ENCODE data around the gene FRMD4A.
"Not testable (repeated sequence)": the region's sequence is repeated elsewhere in the genome, so short reads cannot be mapped to it uniquely, and the experiment has no call there.

Gene FRMD4A

DNA sequence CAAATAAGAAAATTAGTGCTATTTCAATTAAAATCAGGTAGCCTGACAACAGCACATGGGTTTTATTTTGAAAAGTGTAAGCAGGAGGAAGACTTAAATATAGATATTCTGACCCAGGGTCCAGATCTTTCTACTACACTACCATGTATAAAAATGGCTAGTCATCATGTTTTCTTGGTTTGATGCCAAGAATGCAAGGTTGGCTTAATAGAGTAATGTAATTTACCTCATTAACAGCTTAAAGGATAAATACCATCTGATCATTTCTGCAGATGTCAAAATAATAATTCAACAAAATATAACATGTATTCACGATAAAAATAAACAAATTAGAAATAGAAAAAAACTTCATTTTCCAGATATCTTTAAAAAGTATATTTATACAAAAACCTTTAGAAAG is 39.4 kb downstream of the FRMD4A start:
- no peak for DNase-seq

DNA sequence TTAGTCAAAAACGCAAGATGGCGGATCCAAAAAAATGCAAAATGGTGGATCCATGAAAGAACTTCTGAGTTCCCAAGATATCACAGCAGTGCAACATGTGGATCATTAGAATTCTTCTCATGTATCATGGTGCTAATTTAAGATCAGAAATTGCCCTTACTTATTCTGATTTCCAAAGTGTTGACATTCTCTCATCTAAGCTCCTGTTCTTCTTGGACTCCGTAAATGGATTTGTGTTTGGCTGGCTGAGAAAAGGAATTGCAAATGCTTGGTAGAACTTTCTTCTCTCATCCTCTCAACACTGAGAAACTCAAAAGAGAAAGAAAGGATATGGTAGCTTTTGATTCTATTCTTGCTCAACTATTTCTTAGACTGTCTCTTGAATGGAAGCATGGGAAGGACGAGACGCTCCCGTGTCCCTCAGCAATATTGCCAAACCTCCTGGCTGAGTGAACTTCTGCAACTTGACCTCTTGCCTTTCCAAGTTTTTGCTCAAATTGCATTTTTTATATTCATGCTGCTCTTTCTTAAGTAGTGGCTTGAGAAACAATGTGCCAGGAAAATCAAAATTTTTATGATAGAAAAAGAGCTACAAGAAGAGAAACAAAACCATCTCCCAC is 44.7 kb downstream of the FRMD4A start:
- DNase-seq = no peak

DNA sequence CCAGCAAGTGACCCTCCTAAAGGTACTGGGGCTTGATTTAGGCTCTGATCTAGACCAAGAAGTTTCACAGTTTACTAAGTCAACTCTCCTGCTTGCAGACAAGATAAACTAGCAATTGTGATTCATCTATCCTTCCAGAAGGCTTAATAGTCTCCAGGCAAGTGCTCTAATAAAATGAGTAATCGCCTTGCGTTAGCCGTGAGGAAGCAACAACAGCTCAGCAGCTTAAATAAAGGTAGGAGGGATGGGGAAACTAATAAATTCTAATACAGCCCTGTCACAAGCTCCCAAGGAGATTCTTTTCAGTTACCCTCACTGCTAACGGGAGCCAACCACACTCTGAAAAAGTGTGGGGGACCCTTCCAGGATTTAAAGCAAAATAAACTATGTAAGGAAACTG is 48.4 kb downstream of the FRMD4A start:
- no peak for DNase-seq

DNA sequence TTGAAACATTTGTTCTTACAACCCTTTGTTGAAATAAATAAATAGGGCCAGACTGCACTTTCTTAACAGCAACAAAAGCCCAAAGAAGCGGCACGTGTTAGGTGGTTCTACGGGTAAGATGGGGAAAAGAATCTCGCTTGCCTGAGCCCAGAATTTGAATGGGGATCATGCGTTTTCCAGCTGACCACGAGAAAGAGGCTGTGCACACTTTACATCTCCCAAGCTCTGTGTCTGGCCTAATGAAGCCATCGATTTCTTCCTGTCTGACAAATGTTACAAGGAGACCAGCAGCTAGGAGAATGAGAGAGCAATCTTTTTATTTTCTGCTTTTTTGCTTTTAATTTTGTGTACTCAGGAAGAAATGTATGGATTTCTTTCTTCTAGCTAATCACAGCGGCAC is 52.2 kb downstream of the FRMD4A start:
- DNase-seq = no peak

DNA sequence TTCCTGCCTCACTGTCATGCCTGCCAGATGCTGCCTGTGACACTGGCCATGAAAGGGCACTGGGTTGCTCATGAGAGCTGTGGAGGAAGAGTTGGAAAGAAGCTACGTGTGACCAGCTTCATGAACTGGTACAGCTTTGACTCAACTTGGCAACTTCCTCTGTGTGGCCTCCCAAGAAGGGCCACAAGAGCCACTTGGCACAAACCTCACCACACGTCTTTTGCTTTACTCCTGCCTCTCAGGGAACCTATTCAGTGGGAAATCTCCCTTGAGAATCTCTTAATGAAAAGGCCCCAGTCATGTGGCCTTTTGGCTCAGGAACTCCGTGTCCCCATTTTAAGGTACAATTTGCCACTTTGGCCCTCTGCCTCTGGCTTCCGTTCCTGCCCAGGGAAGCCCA is 54.5 kb downstream of the FRMD4A start:
- DNase-seq = no peak

DNA sequence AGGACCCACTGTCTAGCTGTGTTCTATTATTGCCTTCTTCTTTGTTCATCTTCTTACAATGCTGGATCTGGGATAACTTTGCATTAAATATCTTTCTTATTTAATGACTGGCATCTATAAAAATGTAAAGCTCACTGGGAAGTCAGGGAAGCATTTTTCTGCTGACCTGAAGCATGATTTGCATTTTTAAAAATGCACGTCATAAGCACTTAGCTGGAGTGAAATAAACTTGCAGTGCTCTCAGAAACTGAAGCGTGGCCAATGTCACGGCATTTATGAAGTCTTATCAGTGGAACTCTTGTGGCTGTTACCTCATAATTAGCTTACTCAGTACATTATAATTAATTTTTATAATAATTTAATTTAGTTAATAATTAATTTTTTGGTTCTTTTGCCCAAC is 59.1 kb downstream of the FRMD4A start:
- no peak for DNase-seq

DNA sequence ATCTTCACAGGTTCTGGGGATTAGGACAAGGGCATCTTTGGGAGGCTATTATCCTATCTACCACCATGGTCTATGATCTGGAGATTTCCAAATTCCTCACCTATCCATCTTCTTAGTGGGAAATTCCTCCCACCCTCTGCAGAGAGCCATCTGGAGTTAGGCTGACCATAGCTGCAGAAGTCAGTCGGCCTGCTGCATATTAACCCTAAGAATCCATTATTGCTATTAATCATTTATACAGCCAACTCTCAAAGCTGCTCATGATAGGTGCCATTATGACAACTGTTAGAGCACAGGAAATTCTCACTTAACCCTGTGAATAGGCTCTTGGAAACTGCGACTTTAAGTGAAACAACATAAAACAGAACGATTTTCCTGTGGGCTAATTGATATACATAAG is 60.4 kb downstream of the FRMD4A start:
- DNase-seq = no peak

DNA sequence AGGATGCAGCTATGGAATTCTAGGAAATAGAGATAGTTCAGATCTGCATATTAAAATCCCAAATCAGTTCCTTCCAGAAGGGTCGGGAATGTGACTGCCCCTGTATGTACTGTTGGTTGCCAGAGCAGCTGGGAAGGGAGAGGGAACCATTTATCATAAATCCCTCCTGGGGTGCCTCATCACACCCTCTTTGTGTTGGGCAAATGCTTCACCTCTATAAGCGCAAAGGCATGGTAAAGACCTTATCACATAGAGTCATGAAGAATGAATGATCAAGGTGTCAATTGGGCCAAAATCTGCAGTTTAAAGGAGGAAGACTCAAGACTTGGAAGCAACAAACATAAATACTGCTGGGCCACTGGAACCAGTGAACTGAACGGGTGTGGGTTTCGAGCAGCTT is 65.0 kb downstream of the FRMD4A start:
- no peak for DNase-seq

DNA sequence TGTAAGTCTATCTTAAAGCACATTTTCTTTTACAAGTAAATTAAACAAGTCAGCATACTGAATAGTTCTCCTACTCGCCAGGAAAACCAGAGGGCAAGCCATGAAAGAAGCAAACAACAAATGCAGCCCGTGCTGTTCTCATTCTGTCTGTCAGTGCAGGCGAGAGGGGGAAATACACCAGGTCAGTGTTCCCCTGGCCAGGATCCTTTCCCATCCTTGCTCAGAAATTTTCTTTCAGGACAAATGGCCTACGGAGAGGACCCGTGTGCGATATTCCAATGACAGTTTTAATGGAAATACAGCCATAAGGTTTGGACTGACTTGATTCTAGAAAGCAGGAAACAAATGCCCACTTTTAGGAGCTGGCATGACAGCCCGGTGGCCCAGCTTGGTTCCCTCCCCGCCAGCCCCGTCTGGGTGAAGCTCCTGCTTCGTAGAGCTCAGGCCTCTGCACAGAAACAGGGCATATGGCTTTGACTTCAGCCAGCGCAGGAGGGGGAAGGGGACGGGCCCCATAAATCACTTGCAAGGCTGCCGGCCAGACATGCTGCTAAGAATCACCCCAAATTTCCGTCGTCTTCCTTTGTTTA is 67.8 kb downstream of the FRMD4A start:
- no peak for DNase-seq

DNA sequence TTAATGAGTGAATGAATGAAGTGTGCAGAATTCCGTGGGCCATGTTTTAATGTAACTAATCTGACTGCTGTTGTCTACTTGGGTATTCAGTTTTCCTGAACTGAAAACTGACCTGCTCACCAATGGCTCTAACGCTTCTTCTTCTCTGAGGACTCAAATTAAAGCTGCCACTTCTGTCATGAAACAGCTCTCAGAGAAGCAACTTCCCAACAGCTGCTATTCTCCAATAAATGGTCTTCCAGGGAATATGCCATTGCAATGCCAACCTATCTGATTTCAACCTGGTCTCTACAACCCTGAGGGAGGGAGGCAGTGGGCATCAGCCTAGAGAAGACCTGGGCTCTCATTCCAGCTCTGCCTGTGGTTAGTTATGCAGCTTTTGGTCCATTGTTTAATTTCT is 69.4 kb downstream of the FRMD4A start:
- no peak for DNase-seq

DNA sequence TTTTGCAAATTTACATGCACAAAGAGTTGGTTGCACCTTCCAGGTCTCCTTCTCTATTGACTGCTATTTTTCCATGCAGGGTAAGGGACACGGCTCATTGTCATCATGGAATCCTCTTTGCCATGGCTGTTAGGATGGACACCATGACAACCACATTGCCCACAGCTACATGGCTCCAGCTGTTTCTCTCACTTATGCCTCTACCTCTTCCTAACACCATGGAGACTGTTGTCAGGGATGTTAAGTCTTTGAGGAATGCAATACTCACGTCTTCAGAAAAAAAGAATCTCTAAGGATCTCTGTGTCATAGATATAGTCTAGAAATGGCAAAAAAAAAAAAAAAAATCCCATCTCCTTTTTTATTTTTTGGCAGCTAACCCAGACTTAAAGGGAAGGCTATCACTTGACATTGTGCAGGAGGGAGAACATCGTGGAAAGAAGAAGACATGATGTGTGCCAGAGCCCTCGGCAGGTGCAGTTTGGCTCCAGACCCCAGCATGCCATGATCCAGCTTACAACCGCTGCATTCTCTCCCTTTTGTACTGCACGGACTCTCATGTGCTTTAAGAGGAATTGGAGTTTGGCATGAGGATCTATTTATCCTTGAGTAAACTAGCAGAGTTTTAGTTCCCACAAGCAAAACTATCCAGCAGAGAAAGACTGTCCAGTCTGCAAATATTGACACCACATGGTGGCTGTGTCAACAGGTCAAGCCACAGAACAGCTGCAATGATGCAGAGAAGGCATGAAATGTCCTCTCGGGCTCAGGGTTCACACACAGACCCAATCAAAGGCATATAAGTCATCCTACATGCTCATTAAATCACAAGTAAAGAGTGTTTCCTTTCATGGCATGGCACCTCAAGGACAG is 70.8 kb downstream of the FRMD4A start:
- DNase-seq = no peak

DNA sequence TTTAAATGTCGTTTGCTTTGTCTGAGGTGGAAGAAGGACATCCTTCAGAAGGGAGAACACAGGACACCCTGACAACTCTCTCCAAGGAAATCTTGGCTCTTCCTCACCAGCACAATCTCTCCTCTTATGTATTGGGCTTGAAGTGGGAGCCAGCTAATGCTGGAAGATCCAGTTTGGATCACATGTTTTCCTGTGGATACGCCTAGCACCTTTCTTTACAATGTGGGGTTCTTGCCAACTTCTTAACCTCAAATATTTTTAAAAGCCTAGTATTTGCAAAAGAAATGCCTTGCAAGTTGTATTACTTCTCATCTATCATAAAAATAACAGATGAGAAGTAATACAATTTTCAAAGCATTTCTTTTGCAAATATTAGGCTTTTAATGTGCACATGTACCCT is 76.4 kb downstream of the FRMD4A start:
- DNase-seq = no peak

DNA sequence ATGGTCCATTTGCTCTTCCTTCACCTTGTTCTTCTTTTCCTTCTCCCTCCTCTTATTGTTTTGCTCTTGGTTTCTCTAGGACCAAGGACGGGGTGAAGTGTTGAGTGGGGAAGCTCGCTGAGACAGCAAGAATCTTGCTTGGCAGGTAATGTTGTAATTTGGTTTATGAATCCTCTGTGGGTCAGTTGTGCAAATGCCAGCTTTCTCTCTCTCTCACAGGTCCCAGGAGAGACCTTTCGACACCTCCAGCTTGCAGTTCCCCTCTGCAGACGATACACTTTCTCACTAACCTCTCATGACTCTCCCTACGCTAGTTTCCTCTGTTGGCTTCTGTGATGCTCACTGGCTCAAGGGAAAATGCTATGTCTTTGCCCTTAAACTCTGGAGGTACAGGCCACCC is 77.0 kb downstream of the FRMD4A start:
- DNase-seq = no peak

DNA sequence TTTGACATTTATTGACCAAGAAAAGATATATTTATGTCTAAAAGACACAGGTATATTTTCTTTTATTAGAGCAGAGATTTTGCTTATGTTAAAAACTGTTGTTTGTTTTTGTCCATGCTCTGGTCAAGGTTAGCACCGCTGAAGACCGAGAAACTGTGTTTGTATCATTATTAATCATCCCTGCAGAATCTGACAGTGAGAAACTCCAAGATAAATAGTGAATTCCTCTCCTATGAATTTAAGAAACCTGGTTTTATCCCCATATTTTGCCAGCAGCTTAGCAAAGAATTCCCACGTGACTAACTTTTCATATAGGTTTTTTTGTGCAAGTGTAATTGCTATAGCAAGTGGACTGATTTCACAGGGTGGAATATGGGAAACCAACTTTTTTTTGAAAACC is 77.6 kb downstream of the FRMD4A start:
- no peak for DNase-seq

DNA sequence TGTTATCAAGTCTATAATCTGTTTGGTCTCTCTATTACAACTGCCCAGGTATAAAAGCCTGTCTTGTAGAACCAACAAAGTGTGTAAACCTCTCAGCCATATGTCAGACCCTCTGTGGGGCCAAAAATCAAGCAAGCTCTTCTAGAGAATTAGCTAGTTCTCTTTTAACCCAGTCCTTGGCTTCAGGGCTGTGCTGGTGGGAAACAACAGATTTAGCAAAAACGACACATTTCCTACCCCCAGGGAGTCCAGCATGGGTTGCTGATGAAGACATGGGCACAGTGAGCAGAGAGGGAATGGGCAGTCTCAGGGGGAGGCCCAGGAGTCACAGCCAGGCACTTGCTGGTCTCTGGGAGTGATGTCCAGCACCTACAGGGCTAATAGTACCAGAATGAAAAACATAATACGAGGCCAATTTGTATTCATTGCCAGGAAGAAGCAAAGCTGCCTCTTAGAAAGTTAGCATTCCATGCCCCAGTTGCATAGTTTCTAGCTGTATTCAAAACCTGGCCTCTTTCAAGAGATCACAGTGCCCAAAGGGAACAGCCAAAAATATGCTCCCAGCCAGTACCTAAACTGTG is 80.1 kb downstream of the FRMD4A start:
- DNase-seq = no peak

DNA sequence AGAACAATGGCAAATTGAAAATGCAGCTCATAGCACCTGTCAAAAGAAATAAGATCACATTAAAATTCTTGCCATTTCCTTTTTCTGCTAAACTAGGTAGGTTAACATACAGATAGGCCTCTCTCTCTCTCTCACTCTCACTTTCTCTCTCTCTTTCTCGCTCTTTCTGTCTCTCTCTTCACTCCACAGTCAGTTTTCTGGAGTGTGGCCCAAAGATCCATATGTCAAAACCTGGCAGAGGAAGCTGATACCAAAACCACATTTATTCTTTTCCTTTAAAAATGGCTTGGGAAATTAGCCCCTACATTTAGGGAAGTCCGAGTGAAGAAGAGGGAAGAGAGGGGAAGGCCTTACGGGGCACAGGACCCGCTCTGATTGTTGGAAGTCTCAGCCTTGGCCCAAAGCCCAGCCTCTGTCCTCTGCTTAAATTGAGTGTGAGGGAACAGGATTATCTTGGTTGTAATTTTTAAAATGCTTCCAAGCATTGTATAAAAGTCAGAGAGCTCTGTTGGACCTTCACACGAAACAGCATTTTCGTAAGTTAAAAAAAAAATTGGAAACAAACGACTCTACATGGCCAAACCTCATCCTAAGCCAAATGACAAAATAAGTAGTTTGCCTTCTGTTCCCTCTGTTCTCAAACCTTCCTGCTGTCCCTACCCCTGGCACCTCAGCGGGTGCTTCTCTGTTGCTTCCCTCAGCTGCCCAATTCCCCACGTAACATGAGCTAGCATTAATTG is 83.2 kb downstream of the FRMD4A start:
- peak; percentile 57 for DNase-seq

DNA sequence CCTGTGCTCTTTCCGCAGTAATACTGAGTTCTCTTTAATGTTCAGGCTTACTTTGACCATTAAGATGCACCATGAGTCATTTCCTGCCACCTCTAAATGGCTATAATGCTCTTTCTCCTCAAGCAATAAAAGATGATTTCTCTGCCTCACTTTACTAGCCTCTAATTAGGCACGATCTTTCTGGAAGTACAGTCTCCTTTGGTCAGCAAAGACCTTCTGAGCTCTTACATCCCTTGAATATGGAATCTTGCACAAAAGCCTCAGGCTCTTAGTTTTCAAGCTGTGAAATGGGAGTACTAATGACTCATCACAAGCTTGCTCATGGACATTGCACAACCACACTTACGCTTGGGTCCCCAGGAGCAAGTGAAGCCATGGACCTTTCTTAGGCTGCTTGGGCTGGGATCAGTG is 85.9 kb downstream of the FRMD4A start:
- no peak for DNase-seq

DNA sequence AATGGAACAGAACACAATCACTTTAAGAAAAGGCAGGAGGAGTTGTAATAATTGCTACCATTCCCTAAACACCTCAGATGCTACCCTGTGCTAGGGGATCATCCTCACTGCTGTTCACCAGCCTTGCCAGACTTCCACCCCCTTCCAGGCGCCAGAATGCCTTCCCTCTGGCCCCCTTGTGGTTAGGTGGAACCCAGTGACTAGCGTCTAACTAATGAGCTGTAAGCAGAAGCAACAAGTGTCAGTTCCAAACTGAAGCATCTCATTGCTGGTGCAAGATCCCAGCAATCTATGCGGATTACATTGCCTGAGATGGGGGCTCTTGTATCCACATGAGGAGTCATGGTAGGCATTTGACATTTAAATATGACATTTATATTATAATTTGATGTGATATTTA is 86.6 kb downstream of the FRMD4A start:
- no peak for DNase-seq

DNA sequence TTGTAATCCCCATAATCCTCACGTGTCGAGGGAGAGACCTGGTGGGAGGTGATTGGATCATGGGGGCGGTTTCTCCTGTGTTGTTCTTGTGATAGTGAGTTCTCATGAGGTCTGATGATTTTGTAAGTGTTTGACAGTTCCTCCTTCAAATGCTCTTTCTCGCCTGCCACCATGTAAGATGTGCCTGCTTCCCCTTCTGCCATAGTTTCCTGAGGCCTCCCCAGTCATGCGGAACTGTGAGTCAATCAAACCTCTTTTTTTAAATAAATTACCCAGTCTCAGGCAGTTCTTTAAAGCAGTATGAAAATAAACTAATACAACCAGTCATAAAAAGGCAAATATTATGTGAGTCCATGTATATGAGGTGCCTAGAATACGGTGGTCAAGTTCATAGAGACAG is 87.5 kb downstream of the FRMD4A start:
- DNase-seq = no peak

DNA sequence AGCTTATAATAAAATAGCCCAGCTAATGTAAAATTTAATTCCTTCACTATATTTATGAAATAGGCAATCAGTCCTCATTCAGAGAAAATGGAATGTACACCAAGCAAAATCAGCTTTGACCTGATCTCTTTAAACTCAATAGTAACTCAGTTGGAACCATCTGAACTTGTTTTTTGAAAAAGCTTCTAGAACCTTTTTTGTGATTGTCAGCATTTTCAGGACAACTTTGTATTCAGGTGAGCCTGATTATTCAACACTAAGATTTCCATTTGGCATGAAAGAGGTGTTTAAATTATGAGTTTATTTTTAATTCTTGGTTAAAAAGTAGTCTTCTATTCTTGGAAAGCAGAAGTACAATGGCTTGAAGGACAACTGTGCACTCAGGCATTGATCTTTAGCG is 89.5 kb downstream of the FRMD4A start:
- no peak for DNase-seq

DNA sequence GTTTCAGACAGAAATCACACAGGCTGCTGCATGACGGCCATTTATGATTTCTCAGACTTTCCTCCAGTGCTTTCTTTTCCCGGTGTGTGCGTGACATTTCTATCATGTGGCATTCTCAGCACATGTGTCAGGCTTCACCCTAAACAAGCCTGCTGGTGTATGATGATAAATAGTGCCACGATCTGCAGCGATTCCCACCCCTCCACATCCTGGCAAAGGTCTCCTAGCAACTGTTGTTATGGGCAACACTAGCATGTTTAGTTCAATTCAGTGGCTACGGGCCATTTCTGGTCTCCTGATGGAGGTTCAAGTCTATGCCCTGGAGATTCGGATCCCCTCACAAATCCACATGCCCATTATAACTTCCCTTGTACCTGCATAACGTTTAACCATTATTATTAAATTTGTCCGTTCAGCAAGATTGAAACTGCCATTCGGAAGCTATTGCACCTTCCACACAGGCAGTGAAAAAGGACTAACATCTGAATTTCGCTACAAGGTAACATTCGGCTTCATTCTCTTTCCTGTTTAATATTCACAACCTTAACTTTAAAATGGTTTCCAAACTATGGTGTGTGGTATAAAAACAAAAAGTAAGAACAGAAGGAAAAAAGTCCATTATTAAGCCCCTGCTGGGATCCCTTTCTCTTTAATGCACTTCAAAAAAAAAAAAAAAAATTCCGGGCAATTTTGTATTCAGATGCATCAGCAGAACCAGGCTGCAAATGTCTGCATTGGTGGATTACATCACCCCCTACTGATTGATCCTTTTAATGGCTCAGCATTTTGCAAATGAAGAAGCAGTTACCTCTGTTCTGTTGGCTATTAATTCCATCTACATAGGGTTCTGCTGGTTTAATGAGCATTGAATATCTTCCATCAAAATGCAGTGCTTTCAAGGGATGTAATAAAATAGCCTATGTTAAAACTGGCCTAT is 90.2 kb downstream of the FRMD4A start:
- peak; percentile 57 for DNase-seq

DNA sequence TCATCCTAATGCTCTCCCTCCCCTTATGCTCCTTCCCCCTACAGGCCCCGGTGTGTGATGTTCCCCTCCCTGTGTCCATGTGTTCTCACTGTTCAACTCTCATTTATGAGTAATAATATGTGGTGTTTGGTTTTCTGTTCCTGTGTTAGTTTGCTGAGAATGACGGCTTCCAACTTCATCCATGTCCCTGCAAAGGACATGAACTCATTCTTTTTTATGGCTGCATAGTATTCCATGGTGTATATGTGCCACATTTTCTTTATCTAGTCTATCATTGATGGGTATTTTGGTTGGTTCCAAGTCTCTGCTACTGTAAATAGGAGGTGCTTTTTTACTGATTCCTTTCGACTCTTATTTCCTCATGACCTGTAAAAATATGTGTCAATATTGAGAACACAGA is 92.1 kb downstream of the FRMD4A start:
- not testable (repeated sequence) for DNase-seq

All from NCI-H1694 (cell line).